ENCODE measurements around the gene SELL. TPM values are rescaled to one million over a fixed set of nuclear protein-coding genes. Genes with fewer than 3 reads are reported as not detected.

SELL gene
- total and polyA plus RNA-seq, 10 of the 15 experiments (the other 5 are each of a cell fraction or from before 2014, with no cell fraction given): 31.8 to 66.0 (median 50.9) TPM

DNA sequence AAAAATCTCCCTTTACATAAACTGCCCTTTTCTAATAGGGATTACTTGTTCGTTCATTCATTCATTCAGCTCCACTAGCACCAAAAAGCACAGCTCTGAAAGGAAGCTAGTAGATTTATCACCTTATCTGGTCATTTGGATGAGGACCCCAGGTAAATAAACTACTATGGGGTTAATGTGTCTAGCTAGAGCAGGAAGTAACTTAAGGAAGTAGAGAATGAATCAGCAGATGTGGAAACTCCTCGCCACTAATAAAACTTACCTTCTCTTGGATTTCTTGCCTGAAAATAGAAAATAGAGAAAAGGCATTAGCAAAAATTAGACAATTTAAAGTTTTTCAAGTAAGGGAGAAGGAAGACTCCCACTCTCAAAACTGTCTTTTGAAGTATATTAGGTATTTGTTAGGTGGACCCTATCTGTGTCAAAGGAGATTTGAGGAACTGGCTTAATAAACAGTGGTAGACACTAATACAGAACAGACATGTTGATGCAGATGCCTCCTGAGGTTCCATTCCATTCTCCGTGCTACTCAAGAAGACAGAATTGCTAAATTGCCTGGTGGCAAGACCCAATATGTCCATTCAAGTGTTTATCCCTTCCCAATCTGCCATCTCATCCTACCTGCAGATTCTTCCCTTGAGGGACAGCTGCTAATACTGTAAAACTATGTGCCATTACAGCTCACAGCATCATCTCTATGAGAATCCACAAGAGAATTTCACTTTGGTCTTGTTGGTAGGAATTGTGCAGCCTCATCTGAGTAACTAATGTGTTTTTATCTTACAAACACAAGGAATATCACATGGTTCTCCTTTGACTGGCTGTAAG is 14.9 kb downstream of the SELL start (continued):
- TF ChIP-seq, protein P1, sequence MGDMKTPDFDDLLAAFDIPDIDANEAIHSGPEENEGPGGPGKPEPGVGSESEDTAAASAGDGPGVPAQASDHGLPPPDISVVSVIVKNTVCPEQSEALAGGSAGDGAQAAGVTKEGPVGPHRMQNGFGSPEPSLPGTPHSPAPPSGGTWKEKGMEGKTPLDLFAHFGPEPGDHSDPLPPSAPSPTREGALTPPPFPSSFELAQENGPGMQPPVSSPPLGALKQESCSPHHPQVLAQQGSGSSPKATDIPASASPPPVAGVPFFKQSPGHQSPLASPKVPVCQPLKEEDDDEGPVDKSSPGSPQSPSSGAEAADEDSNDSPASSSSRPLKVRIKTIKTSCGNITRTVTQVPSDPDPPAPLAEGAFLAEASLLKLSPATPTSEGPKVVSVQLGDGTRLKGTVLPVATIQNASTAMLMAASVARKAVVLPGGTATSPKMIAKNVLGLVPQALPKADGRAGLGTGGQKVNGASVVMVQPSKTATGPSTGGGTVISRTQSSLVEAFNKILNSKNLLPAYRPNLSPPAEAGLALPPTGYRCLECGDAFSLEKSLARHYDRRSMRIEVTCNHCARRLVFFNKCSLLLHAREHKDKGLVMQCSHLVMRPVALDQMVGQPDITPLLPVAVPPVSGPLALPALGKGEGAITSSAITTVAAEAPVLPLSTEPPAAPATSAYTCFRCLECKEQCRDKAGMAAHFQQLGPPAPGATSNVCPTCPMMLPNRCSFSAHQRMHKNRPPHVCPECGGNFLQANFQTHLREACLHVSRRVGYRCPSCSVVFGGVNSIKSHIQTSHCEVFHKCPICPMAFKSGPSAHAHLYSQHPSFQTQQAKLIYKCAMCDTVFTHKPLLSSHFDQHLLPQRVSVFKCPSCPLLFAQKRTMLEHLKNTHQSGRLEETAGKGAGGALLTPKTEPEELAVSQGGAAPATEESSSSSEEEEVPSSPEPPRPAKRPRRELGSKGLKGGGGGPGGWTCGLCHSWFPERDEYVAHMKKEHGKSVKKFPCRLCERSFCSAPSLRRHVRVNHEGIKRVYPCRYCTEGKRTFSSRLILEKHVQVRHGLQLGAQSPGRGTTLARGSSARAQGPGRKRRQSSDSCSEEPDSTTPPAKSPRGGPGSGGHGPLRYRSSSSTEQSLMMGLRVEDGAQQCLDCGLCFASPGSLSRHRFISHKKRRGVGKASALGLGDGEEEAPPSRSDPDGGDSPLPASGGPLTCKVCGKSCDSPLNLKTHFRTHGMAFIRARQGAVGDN (IDR thresholded peaks at IDR 0.05): no peak
- peak; percentile 82; the same call in 1 of the 2 replicates for TF ChIP-seq ZNF24 (IDR thresholded peaks at IDR 0.05)
- no peak for TF ChIP-seq MXI1 (IDR thresholded peaks at IDR 0.05; ENCODE audit: low read depth, low read length)

DNA sequence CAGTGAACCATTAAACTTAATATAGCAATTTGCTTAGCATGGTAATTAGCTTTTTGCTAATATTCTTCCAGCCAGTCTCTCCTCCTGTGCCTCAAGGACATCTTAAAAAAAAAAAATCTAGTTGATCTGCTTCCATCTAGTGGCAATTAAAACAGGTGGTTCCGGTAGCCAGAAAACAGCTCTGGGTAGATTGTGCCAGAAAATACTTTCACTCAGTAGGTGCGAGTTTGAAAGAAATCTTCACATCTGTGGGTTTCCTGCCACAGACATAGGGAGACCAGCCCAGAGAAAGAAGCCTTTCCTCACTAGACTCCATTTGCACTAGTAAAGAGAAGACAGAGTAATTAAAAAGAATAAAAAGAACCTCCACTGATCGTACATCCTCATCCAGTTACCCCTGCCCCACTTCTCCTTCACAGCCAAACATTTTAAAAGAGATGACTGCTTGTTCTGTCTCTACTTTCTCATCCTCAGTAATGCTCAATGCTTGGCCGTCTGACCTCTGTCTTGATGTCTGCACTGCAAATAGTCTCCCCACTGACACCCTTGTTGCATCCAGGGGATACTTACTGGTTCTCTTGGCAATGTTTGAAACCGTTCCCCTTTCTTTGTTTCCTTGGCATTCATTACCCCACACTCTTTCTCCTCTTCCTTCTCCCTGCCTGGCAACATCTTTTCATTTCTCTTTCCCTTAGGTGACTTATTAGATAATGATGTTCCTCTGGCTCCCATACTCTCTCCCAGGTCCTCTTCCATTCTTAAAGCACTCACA is 16.9 kb downstream of the SELL start:
- Histone ChIP-seq H3K4me2 (ENCODE audit: control insufficient read depth, insufficient read depth) (peak overlapping the region; percentile 40; the same call in 1 of the 2 replicates), H3K27me3 (replicated peaks in 1 of 2; ENCODE audit: control insufficient read depth in 2 of 2, insufficient read depth in 2 of 2, low read length in 1 of 2) (no peaks in the 10 kb centered on the region), H3K79me2 (ENCODE audit: control insufficient read depth, insufficient read depth, low read length) (no peaks in the 10 kb centered on the region), H4K20me1 (ENCODE audit: control insufficient read depth, insufficient read depth) (no peaks in the 10 kb centered on the region), H3K9ac (ENCODE audit: control insufficient read depth, insufficient read depth, low read length) (no peak overlapping the region), H3K9me3 (replicated peaks; ENCODE audit: control insufficient read depth, insufficient read depth, low read length) (no peaks in the 10 kb centered on the region), H3K4me3 (no peak overlapping the region), H3K27ac (ENCODE audit: control insufficient read depth, insufficient read depth) (peak overlapping the region; percentile 67; the same call in 1 of the 2 replicates), H3K4me1 (ENCODE audit: control insufficient read depth, insufficient read depth, low read length) (peaks cover 80% of the 10 kb centered on the region), H2AFZ (ENCODE audit: control insufficient read depth, low read depth, low read length) (peak overlapping the region; percentile 16; the same call in 1 of the 2 replicates), H3K36me3 (ENCODE audit: control insufficient read depth in 2 of 2, insufficient read depth in 2 of 2, low read length in 1 of 2) (no peaks in the 10 kb centered on the region)
- intact Hi-C loops (cut with micrococcal nuclease; ENCODE audit: unreplicated experiment) (loop anchor here (5.0 to 10.0 kb wide), 2 partner anchors 200 to 378 kb away; partner anchors contain the start of genes KIFAP3 and SCYL3), in situ Hi-C loops (cut with MboI) (no loop called here)
- no TSS peak for BruUV-seq (replicated peaks)
- ChIA-PET RAD21 (ENCODE audit: unreplicated experiment) (interaction anchor here (1.1 to 6.1 kb wide), 6 partner anchors 8 to 108 kb away, joined by 4 to 71 read pairs (median 24); partner anchors contain the start of gene F5), POLR2A (interaction anchor here (0.7 to 8.1 kb wide), 4 partner anchors 11 to 18 kb away, joined by 3 to 64 read pairs (median 8); no protein-coding TSS in a partner anchor), CTCF (interaction anchor here (0.6 to 7.7 kb wide), 13 partner anchors 11 to 225 kb away, joined by 3 to 125 read pairs (median 4); partner anchors contain the start of gene F5), SMC1A (ENCODE audit: uncharacterized antibody, unreplicated experiment) (interaction anchor here (0.7 to 10.1 kb wide), 12 partner anchors 13 to 143 kb away, joined by 3 to 176 read pairs (median 6); partner anchors contain the start of gene F5)
- 37% methylated on average over 5 of the region's 5 CpGs for WGBS (ENCODE audit: insufficient coverage, insufficient replicate concordance, low lambda C conversion rate, missing lambda C conversion rate)
- no peak for FAIRE-seq
- ATAC-seq: peak; percentile 51
- DNase-seq (ENCODE audit: low read depth, low spot score): no peak
- no peak for TF ChIP-seq CREM (IDR thresholded peaks at IDR 0.05; ENCODE audit: low read depth)
- TF ChIP-seq, protein P2, sequence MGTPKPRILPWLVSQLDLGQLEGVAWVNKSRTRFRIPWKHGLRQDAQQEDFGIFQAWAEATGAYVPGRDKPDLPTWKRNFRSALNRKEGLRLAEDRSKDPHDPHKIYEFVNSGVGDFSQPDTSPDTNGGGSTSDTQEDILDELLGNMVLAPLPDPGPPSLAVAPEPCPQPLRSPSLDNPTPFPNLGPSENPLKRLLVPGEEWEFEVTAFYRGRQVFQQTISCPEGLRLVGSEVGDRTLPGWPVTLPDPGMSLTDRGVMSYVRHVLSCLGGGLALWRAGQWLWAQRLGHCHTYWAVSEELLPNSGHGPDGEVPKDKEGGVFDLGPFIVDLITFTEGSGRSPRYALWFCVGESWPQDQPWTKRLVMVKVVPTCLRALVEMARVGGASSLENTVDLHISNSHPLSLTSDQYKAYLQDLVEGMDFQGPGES (IDR thresholded peaks at IDR 0.05): no peak
- TF ChIP-seq, protein P1 (IDR thresholded peaks at IDR 0.05): 0 out of 2 replicates have a peak, but pooled peaks have one; percentile 31
- no peak for TF ChIP-seq ZNF207 (IDR thresholded peaks at IDR 0.05; ENCODE audit: borderline replicate concordance)
- no peak for TF ChIP-seq GATAD2B (conservative IDR thresholded peaks at IDR 0.05; ENCODE audit: low read depth)
- TF ChIP-seq NR2F1 (conservative IDR thresholded peaks at IDR 0.05): no peak
- TF ChIP-seq CEBPB (IDR thresholded peaks at IDR 0.05; ENCODE audit: borderline replicate concordance in 1 of 2, low read depth in 2 of 2, low read length in 2 of 2): no peak

Measured in GM12878 (cell line).